WTC11 (cell line): ENCODE results near the gene GRB10. TPM values are rescaled to one million over a fixed set of nuclear protein-coding genes. Genes with fewer than 3 reads are reported as not detected.

Experiments used
- ATAC-seq: fragments of 200-7000 bp; cut with Tn5 transposase; 2 replicates; pipeline ENCODE4 v1.10.0; 2021; ENCODE audit warnings: mild to moderate bottlenecking, moderate library complexity
- CTCF ChIA-PET: fragments of 300-600 bp; sonication (Branson Sonifier 250); formaldehyde crosslinking; loops from one replicate; lab custom pipeline; 2021; ENCODE audit warnings: antibody characterized with exemption; lab: Charles Lee
- POLR2A ChIA-PET: fragments of 350-600 bp; sonication (Branson Sonifier 250); formaldehyde crosslinking; loops from one replicate; lab custom pipeline; 2021; ENCODE audit warnings: antibody characterized with exemption; lab: Charles Lee
- DNase-seq: peaks from one replicate; pipeline ENCODE4 v3.0.0; 2021; ENCODE audit warnings: low spot score
- H3K27ac Mint-ChIP-seq: 2 replicates; pipeline ENCODE4 v1.8.0; 2021; ENCODE audit warnings: mixed read lengths
- H3K27me3 Mint-ChIP-seq: 2 replicates; pipeline ENCODE4 v1.8.0; 2021; ENCODE audit warnings: low read depth, mild to moderate bottlenecking, moderate library complexity, mixed read lengths
- H3K36me3 Mint-ChIP-seq: 2 replicates; pipeline ENCODE4 v1.8.0; 2021; ENCODE audit warnings: mixed read lengths
- H3K4me1 Mint-ChIP-seq: 2 replicates; pipeline ENCODE4 v1.8.0; 2022; ENCODE audit warnings: mixed read lengths
- H3K4me3 Mint-ChIP-seq: 2 replicates; pipeline ENCODE4 v1.8.0; 2021; ENCODE audit warnings: mild to moderate bottlenecking, moderate library complexity, mixed read lengths
- H3K9me3 Mint-ChIP-seq: 2 replicates; pipeline ENCODE4 v1.8.0; 2021; ENCODE audit warnings: mixed read lengths
- ATF1 ChIP-seq: sonication (generic); formaldehyde crosslinking; IDR thresholded peaks from 2 replicates; pipeline ENCODE4 v1.8.1; 2023; ENCODE audit warnings: mild to moderate bottlenecking, moderate library complexity, missing genetic modification reagents
- EMX1 ChIP-seq: fragments of 250-450 bp; sonication (Bioruptor Pico); IDR thresholded peaks from 2 replicates; pipeline ENCODE4 v1.8.0; 2021; ENCODE audit warnings: mild to moderate bottlenecking
- MXD4 ChIP-seq: fragments of 250-450 bp; sonication (Bioruptor Pico); IDR thresholded peaks from 2 replicates; pipeline ENCODE4 v1.8.0; 2021; ENCODE audit warnings: mild to moderate bottlenecking, moderate library complexity, borderline replicate concordance
- NR2C2 ChIP-seq: sonication (generic); formaldehyde crosslinking; IDR thresholded peaks from 2 replicates; pipeline ENCODE4 v1.8.0; 2022; ENCODE audit warnings: mild to moderate bottlenecking, missing genetic modification reagents
- PREB ChIP-seq: sonication (generic); formaldehyde crosslinking; IDR thresholded peaks from 2 replicates; pipeline ENCODE4 v1.8.1; 2022; ENCODE audit warnings: mild to moderate bottlenecking, missing genetic modification reagents, moderate library complexity, borderline replicate concordance
- SMAD3 ChIP-seq: sonication (generic); formaldehyde crosslinking; IDR thresholded peaks from 2 replicates; pipeline ENCODE4 v1.8.0; 2022; ENCODE audit warnings: missing genetic modification reagents, mild to moderate bottlenecking, borderline replicate concordance
- STAT6 ChIP-seq: sonication (generic); formaldehyde crosslinking; conservative IDR thresholded peaks from 2 replicates; pipeline ENCODE4 v1.8.1; 2023; ENCODE audit warnings: mild to moderate bottlenecking, low read depth, missing genetic modification reagents, moderate library complexity
- TCF7 ChIP-seq: sonication (generic); formaldehyde crosslinking; IDR thresholded peaks from 2 replicates; pipeline ENCODE4 v1.8.0; 2022; ENCODE audit warnings: mild to moderate bottlenecking, low read depth, missing genetic modification reagents, moderate library complexity
- TEAD4 ChIP-seq: sonication (generic); formaldehyde crosslinking; IDR thresholded peaks from 2 replicates; pipeline ENCODE4 v1.8.0; 2022; ENCODE audit warnings: mild to moderate bottlenecking, missing genetic modification reagents
- ZNF121 ChIP-seq: sonication (generic); formaldehyde crosslinking; IDR thresholded peaks from 2 replicates; pipeline ENCODE4 v1.8.0; 2023; ENCODE audit warnings: missing genetic modification reagents
- ZNF396 ChIP-seq: fragments of 250-450 bp; sonication (Bioruptor Pico); IDR thresholded peaks from 2 replicates; pipeline ENCODE4 v1.8.0; 2021; ENCODE audit warnings: mild to moderate bottlenecking, moderate library complexity, borderline replicate concordance
- ZNF671 ChIP-seq: fragments of 250-450 bp; sonication (Bioruptor Pico); IDR thresholded peaks from 2 replicates; pipeline ENCODE4 v1.8.0; 2021; ENCODE audit warnings: mild to moderate bottlenecking
- total RNA-seq: library from RNA; stranded (reverse); gene quantifications from 3 replicates; pipeline ENCODE4 v1.2.3, GENCODE V29; 2021
- TF ChIP-seq, protein P1 (sequence below): sonication (generic); formaldehyde crosslinking; IDR thresholded peaks from 2 replicates; pipeline ENCODE4 v1.8.0; 2022; ENCODE audit warnings: mild to moderate bottlenecking, missing genetic modification reagents
- TF ChIP-seq, protein P2 (sequence below): sonication (generic); formaldehyde crosslinking; IDR thresholded peaks from 2 replicates; pipeline ENCODE4 v1.8.1; 2023; ENCODE audit warnings: mild to moderate bottlenecking, missing genetic modification reagents, moderate library complexity
- TF ChIP-seq, protein P3 (sequence below): sonication (generic); formaldehyde crosslinking; IDR thresholded peaks from 2 replicates; pipeline ENCODE4 v1.8.1; 2023; ENCODE audit warnings: mild to moderate bottlenecking, missing genetic modification reagents, borderline replicate concordance

Gene GRB10
- total RNA-seq, 1 experiment from 2014 or later: 103 TPM

GRCh38 chr7:50662041-50662694, 120.5 kb downstream of the GRB10 start:
- Mint-ChIP-seq H3K9me3 (no peaks in the 10 kb centered on the region), H3K36me3 (peaks cover 21% of the 10 kb centered on the region), H3K27me3 (no peaks in the 10 kb centered on the region), H3K4me1 (peaks cover 2% of the 10 kb centered on the region), H3K27ac (no peak overlapping the region), H3K4me3 (no peak overlapping the region)
- POLR2A ChIA-PET: no interaction called here
- no peak for DNase-seq
- TF ChIP-seq, protein P1, sequence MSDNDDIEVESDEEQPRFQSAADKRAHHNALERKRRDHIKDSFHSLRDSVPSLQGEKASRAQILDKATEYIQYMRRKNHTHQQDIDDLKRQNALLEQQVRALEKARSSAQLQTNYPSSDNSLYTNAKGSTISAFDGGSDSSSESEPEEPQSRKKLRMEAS: no peak
- TF ChIP-seq ATF1 (CRISPR knock-in tag): no peak
- TF ChIP-seq ZNF396: no peak
- TF ChIP-seq EMX1 (CRISPR knock-in tag): no peak
- TF ChIP-seq ZNF121 (CRISPR knock-in tag): no peak
- no peak for TF ChIP-seq ZNF671 (CRISPR knock-in tag)
- TF ChIP-seq NR2C2: no peak
- TF ChIP-seq MXD4 (CRISPR knock-in tag): no peak
- TF ChIP-seq, protein P2, sequence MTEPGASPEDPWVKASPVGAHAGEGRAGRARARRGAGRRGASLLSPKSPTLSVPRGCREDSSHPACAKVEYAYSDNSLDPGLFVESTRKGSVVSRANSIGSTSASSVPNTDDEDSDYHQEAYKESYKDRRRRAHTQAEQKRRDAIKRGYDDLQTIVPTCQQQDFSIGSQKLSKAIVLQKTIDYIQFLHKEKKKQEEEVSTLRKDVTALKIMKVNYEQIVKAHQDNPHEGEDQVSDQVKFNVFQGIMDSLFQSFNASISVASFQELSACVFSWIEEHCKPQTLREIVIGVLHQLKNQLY (CRISPR knock-in tag): no peak
- TF ChIP-seq TEAD4 (CRISPR knock-in tag): no peak
- no peak for TF ChIP-seq PREB (CRISPR knock-in tag)
- no peak for TF ChIP-seq SMAD3 (CRISPR knock-in tag)
- TF ChIP-seq, protein P3, sequence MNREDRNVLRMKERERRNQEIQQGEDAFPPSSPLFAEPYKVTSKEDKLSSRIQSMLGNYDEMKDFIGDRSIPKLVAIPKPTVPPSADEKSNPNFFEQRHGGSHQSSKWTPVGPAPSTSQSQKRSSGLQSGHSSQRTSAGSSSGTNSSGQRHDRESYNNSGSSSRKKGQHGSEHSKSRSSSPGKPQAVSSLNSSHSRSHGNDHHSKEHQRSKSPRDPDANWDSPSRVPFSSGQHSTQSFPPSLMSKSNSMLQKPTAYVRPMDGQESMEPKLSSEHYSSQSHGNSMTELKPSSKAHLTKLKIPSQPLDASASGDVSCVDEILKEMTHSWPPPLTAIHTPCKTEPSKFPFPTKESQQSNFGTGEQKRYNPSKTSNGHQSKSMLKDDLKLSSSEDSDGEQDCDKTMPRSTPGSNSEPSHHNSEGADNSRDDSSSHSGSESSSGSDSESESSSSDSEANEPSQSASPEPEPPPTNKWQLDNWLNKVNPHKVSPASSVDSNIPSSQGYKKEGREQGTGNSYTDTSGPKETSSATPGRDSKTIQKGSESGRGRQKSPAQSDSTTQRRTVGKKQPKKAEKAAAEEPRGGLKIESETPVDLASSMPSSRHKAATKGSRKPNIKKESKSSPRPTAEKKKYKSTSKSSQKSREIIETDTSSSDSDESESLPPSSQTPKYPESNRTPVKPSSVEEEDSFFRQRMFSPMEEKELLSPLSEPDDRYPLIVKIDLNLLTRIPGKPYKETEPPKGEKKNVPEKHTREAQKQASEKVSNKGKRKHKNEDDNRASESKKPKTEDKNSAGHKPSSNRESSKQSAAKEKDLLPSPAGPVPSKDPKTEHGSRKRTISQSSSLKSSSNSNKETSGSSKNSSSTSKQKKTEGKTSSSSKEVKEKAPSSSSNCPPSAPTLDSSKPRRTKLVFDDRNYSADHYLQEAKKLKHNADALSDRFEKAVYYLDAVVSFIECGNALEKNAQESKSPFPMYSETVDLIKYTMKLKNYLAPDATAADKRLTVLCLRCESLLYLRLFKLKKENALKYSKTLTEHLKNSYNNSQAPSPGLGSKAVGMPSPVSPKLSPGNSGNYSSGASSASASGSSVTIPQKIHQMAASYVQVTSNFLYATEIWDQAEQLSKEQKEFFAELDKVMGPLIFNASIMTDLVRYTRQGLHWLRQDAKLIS (CRISPR knock-in tag): no peak
- TF ChIP-seq STAT6 (CRISPR knock-in tag): no peak
- CTCF ChIA-PET: no interaction called here
- no peak for ATAC-seq

DNA sequence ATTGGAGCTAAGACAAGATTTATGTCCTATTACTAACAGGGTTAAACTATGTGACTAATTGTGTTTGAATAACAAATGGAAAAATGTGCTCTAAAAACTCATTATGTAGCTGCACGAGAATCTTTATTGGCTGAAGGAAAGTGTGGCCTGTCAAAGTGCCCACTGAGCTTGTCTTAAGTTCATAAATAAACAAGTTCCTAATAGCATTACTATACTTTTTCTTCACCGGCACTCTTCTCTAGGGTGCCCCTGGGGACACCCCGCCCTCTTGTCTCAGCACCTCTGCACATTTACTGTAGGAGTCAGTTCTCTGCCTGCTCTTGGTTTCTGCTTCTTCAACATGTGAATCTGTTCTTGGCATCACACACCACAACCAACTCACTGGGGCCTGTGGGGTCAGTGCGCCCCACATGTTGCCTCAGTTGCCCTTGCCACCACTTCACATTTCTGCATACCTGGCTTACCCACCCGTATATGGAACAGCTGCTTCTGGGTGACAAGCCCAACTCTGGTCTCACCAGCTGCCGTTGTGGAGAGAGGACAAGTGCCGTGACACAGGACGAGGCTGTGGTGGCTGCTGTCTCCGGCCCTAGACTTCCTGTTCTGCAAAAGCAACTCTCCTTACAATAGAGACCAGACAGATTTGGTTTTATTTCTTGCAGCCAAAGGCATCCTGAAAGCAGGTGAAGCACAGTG, 121.2 kb downstream of the GRB10 start:
- no peak overlapping the region for H3K4me3 Mint-ChIP-seq
- CTCF ChIA-PET: no interaction called here
- no peaks in the 10 kb centered on the region for H3K9me3 Mint-ChIP-seq
- TF ChIP-seq TCF7: no peak
- no peak overlapping the region for H3K27ac Mint-ChIP-seq
- H3K27me3 Mint-ChIP-seq: no peaks in the 10 kb centered on the region
- ATAC-seq (no peak), DNase-seq (no peak)
- POLR2A ChIA-PET: no interaction called here
- peaks cover 19% of the 10 kb centered on the region for H3K36me3 Mint-ChIP-seq
- peaks cover 2% of the 10 kb centered on the region for H3K4me1 Mint-ChIP-seq
